ENCODE results near the gene TSHZ2.

- TF ChIP-seq, protein P1, sequence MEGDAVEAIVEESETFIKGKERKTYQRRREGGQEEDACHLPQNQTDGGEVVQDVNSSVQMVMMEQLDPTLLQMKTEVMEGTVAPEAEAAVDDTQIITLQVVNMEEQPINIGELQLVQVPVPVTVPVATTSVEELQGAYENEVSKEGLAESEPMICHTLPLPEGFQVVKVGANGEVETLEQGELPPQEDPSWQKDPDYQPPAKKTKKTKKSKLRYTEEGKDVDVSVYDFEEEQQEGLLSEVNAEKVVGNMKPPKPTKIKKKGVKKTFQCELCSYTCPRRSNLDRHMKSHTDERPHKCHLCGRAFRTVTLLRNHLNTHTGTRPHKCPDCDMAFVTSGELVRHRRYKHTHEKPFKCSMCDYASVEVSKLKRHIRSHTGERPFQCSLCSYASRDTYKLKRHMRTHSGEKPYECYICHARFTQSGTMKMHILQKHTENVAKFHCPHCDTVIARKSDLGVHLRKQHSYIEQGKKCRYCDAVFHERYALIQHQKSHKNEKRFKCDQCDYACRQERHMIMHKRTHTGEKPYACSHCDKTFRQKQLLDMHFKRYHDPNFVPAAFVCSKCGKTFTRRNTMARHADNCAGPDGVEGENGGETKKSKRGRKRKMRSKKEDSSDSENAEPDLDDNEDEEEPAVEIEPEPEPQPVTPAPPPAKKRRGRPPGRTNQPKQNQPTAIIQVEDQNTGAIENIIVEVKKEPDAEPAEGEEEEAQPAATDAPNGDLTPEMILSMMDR (IDR thresholded peaks at IDR 0.05) = no peak
- TF ChIP-seq POLR2A (IDR thresholded peaks at IDR 0.05) = no peak
Measured at GRCh38 chr20:53298260-53298659, 326.1 kb downstream of the TSHZ2 start.

All from testis (tissue), 2 donors.